ENCODE measurements around the gene AHR.

Gene AHR

DNA sequence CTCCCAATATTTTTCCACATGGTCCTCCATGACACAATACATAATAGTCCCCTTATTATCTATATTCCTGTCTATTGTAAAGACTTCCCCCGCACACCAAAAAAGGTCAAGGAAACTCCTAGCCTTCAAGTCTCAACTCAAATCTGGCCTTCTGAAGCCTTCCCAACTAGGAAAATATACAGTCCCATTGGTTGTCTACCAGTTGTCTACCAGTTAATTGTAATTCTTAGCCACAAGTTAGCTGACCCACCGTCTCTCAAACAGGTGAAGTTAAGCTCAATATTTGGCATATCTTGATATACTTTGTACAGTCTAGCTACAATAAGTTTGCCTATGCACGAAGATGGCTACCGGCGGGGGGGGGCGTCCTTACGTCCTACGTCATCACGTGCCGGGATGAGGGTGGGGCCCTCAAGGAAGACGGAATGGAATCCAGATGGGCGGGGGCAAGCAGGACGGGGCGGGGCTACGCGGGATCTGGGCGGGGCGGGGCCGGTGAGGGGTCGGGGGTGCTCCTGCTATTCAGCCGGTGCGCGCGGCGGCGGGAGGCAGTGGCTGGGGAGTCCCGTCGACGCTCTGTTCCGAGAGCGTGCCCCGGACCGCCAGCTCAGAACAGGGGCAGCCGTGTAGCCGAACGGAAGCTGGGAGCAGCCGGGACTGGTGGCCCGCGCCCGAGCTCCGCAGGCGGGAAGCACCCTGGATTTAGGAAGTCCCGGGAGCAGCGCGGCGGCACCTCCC, at the start of gene AHR:
Gene AHR, plus strand, starts transcription at position 551 of the 738 bp plus-strand sequence. CDS start 613 bp downstream, outside the sequence.
- peak; percentile 84 to 87 (median 85) for DNase-seq (ENCODE audit: low read depth in 4 of 4, low spot score in 1 of 4)

DNA sequence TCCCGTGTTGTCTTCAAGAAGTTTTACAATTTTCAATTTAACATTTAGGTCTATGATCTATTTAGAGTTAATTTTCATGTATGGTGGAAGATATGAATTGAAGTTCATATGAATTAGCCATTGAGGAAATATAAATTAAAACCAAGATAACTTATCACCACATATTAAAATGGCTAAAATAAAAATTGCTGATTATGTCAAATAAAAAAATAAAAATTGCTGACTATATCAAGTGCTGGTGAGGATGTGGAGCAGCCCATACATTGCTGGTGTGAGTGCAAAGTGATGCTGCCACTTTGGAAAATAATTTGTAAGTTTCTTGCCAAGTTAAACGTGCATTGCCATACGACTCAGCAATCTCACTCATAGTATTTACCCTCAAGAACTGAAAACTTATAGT, 44.6 kb upstream of the AHR start:
- no peak for DNase-seq (ENCODE audit: low read depth in 4 of 4, low spot score in 1 of 4)

DNA sequence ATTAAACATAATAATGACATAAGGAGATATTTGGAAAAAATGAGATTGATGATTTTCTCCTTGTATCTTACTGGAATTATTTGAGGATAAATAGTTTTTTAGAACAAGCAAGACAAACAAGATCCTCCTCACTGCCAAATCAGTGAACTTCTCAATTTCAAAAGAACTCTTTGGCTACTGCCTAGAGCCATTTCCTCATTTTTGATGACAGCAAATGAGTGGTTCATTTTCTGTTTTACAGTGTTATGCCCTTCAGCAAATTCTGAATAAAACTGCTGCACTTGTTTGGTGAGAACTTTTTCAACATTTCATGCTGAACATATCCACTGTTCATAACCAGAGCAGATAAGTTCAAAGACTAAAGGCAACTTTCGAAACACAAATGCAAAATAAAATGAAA, 42.5 kb upstream of the AHR start:
- no peak for DNase-seq (ENCODE audit: low read depth in 4 of 4, low spot score in 1 of 4)

DNA sequence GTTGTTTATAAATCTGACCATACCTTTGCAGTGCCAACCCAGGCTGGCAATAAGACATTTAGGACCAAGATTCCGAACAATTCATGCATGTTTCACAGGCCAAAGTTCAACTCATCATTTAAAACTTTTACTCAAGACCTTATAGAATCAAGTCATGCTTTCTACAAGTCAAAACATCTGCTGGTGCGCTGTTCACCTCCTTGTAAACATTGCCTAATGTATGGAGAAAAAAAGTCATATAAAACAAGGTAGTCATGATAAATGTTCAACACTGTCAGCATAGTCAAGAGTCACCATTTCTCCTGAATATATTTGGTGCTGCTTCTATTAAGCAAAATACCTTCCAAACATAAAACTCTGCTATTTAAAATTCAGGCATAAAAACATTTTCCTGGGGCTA, 42.1 kb upstream of the AHR start:
- no peak for DNase-seq (ENCODE audit: low read depth in 4 of 4, low spot score in 1 of 4)

DNA sequence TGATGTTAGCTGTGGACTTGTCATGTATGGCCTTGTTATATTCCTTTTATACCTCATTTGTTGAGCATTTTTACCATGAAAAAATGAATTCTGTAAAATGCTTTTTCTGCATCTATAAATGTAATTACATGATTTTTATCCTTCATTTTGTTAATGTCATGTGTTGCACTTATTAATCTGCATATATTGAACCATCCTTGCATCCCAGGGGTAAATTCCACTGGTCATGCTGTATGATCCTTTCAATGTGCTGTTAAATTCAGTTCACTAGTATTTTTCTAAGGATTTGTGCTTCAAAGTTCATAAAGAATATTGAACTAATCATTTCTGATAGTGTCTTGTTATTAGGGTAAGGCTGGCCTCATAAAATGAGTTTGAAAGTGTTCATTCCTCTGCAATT, 31.9 kb upstream of the AHR start:
- DNase-seq (ENCODE audit: low read depth in 4 of 4, low spot score in 1 of 4), result no peak

DNA sequence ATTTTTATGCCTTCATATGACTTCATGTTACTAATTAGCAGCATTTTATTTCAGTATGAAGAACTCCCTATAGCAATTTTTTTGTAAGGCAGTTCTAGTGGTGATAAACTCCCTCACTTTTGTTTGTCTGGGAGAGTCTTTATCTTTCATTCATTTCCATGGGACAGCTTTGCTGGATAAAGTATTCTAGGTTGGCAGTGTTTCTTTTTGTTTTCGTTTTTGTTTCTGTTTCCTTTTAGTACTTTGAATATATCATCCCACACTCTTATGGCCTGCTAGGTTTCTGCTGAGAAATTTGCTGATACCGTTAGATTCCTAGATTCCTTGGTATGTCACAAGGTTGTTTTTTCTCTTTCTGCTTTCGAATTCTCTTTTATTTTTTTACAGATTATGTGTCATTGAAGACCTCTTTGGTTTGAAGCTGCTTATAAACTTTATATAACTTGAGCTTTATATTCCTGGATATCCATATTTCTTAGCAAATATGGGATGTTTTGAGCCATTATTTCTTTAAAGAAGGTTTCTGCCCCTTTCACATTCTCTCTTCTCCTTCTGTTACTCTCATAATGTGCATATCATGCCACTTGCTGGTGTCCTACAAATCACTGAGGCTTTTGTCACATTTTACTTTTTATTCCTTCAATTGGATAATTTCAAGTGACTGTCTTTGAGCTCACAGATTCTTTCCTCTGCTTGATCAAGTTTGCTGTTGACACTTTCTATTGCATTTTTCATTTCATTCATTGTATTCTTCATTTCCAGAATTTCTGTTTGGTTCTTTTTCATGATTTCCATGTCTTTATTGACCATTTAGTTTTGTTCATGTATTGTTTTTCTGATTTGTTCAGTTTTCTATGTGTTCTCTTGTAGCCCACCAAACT, 28.9 kb upstream of the AHR start:
- DNase-seq (ENCODE audit: low read depth in 4 of 4, low spot score in 1 of 4), result no peak

DNA sequence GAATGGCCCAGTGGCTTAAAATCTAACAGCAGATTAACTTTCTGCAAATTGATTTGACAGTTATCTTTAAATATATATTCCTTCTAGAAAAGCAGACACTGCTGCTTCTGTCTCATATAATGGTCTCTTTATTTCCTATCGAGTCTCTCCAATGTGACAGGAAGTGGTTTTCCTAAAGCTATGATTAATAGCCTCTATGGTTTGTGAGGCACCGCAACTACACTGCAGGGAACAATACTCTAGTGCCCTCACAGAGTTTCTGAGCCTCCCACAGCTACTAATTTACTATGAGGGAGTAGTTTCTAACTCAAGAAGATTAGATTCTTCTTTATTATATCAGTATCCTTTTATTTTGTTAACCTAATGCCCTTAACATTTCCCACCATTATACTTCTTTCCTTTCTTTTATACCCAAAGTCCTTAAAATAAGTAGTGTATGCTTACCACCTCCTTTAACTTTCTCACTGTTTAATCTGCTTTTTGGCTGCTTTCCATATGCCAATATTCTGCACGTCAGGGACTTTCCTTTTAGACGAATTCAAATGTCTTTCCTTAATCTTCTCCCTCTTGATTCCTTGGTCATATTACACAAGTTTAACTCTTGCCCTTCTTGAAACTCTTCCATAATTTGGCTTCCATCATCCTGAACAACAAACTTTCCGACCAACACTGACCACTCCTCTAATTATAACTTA, 23.8 kb upstream of the AHR start:
- DNase-seq (ENCODE audit: low read depth in 4 of 4, low spot score in 1 of 4), result no peak

DNA sequence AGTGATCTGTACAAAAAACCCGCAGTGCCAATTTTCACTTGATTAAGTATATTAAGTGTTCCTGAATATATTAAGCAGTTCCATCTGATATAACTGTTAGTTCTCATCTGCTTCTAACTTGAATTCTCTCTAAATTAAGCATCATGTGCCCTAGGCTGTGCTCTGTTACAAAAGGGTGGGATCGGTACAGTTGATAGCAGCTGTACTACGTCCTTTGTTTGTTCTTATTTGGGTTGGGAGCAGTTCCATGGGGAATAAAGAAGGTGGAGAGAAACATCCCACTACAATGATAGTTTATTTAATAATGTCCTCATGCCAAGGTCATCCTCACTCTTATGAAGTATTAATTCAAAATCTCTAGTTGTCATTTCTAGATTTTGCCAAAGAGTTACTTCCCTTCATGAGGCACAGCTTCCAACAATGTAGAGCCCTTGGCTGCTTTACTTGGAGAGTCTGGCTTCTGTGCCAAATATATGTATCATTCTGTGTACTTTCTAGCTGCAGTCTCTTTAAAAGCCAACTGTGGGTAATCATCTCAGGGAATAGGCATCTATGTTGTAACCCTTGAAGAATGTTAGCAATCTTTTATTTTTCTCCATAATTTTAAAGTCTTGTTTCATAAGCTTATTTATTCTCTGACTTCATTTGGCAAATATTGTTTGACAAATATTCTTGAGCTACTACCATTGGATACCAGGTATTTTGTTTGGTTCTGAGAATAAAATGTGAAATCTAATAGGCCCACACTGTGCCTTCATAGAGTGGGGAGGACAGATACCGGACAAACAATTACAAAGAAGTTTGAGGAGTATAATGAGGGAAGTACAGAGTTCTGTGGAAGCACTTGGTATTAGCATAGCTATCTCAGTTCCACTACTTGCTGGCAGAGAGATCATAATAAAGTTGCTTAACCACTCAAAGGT, 22.4 kb upstream of the AHR start:
- DNase-seq (ENCODE audit: low read depth in 4 of 4, low spot score in 1 of 4), result no peak

DNA sequence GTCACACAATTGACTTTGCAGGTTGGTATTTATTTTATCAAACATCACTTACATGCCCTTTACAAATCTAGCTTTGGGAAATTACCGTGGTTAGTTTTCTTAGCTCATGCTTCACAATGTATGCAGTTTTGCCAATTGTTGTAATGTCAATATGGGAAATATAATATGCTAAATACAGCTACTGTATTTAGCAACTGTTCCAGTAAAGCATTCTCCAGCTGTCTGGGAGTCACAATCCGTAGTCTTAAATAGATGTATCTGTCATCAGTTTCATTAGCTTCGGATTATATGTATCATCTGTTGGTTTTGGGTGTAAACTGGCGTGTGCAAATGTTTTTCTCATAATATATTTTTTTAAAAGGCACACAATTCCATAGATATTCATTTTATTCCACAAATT, 19.4 kb upstream of the AHR start:
- no peak for DNase-seq (ENCODE audit: low read depth in 4 of 4, low spot score in 1 of 4)

DNA sequence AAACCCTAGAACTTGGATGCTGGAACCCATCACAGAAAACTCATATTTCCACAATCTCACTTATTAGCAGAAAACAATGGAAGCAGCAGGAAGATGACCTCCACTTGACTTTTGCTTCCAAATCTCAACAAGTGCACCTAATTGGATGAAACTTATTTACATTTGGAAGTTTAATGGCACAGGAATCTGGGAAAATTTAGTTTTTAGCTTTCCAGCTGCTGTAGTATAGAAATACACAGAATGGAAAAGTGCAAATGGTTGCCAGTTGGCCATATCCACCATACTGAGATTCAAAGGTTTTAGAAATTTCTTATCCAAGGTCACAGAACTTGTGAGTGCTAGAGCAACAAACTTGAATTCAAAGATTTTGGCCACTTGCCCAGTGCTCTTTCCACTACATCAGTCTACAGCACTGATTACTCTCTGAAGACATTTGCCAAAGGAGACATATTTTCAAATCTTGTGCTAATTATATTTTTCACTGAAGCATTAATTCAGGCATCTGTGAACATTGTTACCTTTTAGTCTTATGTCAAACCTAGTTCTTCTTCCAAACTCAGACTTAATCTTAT, 9.3 kb upstream of the AHR start:
- DNase-seq (ENCODE audit: low read depth in 4 of 4, low spot score in 1 of 4), result no peak

DNA sequence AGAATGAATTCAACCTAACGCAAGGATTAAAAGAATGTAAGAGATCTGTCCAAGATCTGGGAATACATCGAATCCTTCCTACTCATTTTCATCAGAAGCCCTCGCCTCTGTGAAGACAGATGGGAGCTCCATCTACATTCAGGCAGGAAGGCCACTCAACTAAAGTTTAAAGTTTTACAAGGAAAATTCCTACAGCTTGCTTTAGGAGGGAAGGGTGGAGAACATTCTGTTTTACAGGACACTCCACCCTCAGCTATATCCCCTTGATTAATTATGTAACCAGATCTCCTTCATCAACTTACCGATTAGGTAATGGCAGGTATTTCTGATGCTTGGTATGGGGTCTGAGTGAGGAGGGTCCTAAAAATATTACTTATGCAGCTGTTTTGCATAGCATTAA, 5.6 kb upstream of the AHR start:
- DNase-seq (ENCODE audit: low read depth in 4 of 4, low spot score in 1 of 4), result no peak

DNA sequence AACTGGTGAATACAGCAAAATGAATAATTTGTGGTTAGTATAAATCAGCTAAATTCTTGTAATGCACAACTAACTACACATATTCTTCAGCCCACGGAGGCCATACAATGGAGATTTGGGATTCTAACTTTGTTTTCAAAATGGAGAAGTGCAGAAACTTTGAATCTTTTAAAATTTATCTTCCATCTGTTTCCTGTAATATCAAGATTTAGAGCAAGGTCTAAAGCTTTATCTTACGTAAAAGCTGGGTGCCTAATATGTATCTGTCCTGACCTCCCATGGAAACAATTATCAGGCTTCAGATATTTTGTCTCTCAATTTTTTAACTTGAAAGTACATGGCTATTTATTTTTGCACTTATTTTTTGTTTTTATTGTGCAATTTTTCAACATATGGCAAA, 5.0 kb upstream of the AHR start:
- DNase-seq (ENCODE audit: low read depth in 4 of 4, low spot score in 1 of 4), result no peak

DNA sequence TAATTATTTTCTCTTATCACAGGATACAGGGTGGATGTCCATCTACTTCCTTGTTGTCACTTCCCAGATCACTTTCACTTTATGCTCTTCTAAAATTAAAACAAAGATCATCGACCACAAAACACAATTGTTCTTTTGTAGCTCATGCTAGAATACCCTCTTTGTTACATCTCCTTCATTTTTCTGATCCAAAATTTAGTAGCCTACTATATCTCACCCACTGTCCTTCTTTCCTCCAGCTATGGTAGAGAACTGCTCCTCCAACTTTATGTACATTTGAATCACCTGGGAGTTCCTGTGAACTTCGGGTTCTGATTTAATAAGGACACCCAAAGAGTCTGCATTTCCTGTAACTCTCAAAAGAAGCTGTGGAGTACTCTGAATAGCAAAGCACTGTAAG, 1.2 kb upstream of the AHR start:
- no peak for DNase-seq (ENCODE audit: low read depth in 4 of 4, low spot score in 1 of 4)

DNA sequence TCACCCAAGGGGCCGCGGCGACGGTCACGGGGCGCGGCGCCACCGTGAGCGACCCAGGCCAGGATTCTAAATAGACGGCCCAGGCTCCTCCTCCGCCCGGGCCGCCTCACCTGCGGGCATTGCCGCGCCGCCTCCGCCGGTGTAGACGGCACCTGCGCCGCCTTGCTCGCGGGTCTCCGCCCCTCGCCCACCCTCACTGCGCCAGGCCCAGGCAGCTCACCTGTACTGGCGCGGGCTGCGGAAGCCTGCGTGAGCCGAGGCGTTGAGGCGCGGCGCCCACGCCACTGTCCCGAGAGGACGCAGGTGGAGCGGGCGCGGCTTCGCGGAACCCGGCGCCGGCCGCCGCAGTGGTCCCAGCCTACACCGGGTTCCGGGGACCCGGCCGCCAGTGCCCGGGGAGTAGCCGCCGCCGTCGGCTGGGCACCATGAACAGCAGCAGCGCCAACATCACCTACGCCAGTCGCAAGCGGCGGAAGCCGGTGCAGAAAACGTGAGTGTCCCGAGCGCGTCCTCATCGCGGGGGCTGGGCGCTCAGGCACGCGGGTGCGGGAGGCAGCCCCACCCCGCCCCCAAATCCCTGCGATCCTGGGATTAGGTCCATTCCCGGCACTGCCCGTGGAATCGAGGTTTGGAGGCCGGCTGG, 509 bp downstream of the AHR start:
- peak in 3 of 4 experiments; percentile 27 to 44 (median 41) for DNase-seq (ENCODE audit: low read depth in 4 of 4, low spot score in 1 of 4)

DNA sequence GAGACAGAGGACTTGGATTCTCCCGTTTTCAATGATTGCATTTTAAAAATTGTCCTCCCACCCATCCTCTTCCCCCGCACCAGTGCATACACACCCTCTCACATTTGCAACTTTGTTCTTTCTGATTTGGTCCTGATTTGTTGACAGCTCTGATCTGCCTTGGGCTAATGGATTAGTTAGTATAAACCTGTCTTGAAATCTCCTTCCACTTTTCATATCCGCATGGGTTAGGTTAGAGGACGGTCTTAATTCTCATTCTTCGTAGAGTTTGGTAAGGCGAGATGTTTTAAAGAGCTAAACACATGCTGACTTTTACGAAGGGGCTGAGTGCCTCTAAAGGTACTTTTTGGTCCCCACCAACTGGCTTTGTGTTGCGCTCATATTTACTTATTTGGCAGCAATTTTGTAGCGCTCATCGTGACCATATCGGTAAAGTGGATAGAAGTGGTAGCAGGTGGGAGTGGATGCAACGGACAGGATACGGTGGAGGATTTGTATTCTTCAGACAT, 1.1 kb downstream of the AHR start:
- no peak for DNase-seq (ENCODE audit: low read depth in 4 of 4, low spot score in 1 of 4)

DNA sequence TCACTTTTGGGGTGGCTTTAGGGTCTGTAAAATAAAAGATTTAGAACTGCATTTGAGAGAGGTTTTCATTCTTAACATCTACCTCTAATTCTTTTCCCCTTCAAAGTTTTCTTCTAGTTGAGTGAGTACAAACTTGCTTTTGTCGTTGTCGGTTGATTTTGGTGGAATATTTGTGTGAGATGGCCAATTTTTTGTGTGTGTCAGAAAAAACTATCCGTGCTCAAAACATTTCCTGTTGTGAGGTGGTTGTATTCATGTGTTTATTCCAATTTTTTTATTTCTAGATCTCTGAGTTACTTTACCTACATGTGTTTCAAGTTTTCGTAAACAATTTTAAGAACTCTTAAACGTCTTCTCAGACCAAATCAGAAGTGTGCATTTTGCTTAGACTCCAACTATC, 1.6 kb downstream of the AHR start:
- DNase-seq (ENCODE audit: low read depth in 4 of 4, low spot score in 1 of 4), result no peak

DNA sequence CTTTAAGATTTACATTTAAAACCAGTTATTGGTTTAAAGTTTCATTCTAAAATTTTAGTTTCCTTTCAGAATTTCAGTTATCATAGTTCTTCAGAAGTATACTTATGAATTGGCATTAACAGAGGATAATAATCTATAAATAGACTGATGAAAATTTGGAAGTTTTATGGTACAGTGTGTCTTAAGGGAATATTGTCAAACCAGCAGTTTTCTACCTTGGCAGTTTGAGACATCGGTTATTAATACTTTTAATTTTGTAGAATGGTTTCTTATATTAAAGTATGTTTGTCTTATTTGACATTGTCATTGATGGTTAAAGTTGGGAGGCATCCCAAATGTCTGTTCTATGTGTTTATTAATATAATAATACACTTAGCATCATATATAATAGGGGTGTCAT, 2.0 kb downstream of the AHR start:
- no peak for DNase-seq (ENCODE audit: low read depth in 4 of 4, low spot score in 1 of 4)

DNA sequence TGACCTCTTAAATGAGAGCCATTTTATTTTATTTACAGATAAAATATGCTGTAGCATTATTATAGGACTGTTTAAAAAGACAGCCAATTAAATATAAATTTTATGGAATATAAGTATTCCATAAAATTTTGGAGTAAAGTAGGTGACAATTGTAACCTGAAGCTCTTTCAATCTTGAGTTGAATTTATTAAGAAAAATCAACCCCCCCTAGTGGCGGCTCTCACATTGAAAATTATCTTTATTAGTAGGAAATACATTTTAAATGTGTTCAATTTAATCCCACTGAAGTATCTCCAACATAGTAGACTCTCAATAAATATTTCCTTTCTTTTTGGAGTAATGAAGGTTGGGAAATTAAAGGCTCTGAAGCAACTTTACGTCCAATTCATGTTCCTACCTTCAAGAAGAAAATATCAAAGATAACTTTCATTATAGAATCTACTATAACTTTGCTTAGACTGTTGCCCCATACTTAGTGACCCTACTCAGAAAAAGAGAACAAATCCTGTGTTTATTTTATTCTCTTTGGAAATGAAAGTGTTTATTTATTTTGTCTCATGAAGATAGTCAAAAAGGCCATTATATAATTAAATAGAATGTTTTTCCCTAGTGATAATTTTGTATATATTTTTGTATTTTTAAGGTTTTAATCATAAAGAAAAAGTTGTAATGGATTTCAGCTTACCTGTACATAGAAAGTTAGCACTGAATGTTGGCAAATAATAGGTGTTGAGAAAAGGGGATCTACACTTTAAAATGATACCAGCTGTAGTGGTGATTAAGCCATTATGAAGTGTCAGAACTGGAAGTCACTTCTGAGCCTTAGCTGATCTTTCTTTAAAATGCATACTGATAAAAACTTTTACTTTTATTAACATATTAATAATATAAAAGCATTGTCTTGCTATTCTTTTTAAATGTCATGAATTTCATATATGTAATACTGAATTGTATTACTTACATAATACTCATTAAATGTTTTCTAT, 3.3 kb downstream of the AHR start:
- DNase-seq (ENCODE audit: low read depth in 4 of 4, low spot score in 1 of 4), result peak in 1 of 4 experiments; percentile 15
